ENCODE measurements around the gene ASPG.
A peak's percentile ranks its signal among the peaks of the same experiment; 100 is the strongest.

Gene ASPG

DNA sequence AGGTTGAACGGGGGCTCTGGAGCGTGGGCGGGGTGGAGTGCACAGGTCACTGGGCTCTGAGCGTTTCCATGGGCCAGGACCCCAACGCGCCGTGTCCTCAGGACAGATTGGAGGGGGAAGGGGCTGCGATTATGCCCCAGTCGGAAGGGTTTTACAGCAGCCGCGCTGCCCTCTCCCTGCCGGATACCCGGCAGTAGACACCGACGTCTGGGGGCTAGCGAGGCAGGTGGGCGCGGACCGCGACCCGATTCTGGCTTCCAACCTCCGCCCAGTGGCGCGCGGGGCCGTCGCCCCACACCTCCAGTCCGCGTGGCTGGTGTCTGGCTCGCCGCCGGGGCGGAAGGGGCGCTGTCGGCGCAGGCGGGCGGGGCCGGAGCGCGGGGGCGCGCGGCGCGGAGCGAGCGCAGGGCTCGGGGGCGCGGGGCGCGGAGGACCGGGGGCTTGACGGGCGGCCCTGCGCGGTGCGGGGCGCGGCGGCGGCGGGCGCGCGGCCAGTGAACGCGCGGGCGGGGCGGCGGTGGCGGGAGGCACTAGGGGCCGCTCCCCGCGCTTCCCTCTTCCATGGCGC, 50.5 kb downstream of the ASPG start:
- no peak for DNase-seq (ENCODE audit: low read depth in 2 of 2)

DNA sequence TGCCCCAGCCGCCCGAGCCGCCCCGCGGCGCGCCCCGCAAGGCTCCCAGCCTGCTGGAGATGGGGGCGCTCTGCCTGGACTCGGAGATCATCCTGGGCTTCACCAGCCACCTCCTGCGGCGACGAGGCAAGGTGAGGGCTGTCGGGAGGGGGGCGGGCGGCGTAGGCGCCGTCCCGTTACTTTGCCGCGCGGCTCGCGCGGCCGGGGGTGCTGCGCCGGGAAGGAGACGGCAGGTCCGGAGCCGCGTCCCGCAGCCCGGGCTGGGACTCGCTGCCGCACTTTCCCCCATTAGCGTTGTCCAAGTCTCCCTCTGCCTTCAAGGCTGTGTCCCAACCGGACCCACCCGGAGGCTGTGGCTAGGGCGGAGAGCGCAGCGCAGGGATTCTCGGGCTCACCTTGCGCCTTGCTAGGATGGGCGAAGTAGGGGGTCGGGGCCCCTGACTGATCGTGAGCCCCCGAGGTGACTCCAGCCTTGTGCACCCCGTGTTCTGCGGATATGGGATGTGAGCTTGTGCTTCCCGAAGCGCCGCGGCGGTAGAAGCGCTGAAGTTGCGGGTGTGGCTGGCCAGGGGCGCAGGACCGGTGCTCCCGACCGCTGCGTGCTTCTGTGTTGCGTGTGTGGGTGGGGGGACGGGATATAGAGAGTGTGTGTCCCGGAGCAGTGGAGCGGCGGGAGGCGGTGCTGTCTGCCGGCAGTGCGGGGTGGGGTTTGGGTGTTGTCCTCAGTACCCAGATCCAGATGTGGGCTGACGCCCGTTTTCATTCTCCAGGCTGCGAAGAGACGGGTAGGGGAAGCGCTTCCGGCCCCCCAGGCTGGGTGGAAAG, 51.2 kb downstream of the ASPG start:
- DNase-seq (ENCODE audit: low read depth in 2 of 2), result no peak

DNA sequence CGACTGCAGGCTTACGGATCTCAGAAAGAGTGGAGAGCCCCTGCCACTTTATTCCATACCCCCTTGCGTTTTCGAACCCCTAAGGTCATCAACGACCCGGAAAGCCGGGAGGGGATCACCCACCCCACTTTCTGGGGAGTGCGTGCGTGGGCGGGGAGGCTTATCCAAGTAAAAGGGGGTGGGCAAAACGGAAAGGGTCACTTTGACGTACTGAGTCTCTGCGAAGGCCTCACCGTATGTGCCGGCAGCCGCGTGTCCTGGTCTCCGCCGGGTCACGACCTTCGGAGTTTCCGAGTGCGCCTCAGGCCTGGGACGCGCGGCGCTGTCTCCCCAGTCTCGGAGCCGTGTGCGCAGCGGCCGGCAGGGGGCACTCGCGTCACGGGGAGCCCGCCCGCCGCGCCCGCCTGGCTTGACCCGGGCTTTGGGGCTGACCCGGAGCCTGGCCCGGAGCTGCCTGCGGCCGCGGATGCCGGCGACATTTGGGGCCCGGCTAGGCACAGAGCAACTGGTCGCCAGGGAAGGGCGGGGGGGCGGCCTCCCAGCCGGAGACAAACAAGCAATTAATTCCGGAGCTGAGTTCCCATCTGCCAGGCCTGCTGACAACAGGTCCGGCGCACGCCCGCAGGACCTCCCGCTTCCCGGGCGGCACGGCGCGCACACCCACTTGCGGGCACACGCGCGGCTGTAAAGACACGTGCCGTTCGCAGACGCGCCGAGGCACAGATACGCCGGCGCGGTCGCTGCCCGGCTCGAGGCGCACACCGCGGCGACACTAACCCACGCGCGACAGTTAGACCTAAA, 52.0 kb downstream of the ASPG start:
- peak in 1 of 2 donors; percentile 43 for DNase-seq (ENCODE audit: low read depth in 2 of 2)

DNA sequence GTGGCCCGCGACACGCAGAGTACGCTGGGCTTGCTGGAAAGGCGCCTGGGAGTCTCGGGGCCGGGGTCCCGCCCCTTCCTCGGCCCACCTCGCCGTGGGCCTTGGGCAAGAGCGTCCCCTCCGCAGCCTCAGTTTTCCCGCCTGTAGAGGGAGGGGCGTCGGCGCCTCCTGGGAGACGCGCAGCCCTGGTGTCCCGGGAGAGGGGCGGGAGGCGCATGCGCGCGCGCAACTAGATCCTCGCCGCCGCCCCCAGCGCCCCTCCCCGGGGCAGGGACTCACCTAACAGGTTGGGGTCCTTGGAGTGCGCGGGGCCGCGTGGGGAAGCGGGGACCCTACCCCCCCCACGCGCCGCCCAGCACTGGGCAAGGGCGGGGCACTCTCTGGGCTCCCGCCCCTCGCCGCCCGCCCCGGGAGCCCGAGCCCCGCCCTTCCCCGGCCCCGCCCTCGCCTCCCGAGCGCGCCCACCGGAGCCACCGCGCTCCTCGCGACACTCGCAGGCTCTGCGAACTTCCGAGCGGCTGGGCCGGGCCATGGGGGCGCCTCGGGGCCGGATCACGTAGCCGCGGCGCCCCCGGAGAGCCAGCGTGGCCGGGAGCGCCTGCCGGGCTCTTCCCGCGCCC, 52.7 kb downstream of the ASPG start, which contains the start of gene KIF26A:
Gene KIF26A, plus strand, starts transcription at position 490 of the 620 bp plus-strand sequence. CDS start 136 bp downstream, outside the sequence.
- no peak for DNase-seq (ENCODE audit: low read depth in 2 of 2)

DNA sequence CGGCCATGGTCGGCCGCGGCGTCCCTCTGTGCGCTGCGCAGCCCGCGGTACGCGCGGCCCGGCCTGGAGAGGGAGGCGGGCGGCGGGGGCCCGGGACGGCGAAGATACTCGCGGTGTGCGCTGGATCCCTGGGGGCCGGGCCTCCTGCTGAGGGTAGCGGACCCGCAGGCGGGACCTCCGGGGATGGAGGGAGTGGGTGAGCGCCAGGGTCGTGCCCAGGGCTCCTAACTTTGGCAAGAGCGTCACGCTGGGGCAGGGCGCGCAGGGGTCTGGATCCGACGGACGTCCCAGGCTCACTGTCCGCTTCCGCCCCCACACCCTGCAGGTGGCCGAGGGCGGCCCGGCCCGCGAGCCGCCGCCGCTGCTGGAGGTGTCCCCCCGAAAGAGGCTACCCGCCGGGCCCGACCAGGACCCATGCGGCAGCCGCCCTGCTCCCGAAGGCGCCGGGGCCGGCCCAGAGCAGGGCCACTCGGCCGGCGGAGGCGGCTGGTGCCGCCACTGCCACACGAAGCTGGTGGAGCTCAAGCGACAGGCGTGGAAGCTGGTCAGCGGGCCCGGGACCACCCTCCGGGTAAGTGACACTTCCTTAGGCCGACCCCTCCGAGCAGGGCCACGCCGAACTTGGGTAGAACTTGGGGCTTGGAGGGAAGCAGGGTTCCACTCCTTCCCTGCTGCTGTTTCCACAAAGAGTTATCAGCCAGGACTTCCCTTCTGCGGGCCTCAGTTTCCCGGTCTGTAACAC, 53.4 kb downstream of the ASPG start:
- no peak for DNase-seq (ENCODE audit: low read depth in 2 of 2)

DNA sequence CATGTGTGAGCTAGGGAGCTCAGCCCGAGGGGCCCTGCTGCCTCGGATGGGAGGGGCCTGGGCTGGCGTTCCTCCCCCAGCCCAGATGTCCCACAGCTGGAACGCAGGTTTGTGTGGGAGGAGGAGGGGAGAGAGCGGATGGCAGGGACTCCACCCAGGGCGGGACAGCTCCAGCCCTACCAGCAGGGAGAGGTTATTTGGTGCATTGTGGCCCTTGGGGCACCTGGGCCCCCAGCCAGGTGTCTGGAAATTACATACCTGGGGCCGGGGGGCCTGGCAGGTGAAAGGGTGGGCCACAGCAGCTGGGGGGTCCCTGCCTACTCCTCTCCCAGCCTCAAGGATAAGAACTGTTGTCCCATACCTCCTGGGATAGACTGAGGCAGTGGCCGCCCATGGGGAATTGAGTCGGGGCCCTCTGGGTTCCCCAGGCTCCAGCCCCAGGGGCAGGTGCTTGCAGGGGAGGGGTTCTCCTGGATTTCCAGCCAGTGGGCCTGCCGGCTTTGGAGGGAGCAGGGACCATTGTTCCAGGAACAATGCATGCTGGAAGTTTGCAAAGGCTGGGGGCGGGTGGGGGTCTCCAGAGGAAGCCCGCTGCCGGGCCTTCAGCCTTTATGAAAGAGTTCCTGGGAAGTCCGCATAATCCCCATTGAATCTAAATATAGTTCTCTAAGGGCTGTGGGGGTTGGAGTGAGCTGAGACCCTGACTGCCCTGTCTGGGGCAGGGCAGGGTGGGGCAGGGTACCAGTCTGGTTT, 54.1 kb downstream of the ASPG start:
- no peak for DNase-seq (ENCODE audit: low read depth in 2 of 2)

DNA sequence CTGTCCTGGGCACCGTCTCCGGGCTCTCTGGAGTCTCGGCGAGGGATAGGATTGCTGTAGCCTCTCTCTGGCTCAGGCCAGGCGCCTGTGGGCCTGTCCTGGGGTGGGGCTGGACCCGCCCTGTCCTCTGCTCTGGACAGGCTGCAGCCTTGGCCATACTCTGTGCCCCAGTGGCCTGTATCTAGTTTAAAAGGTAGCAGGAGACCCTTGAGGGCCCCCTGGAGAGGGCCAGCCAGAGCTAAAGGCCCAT, 54.6 kb downstream of the ASPG start:
- no peak for DNase-seq (ENCODE audit: low read depth in 2 of 2)

DNA sequence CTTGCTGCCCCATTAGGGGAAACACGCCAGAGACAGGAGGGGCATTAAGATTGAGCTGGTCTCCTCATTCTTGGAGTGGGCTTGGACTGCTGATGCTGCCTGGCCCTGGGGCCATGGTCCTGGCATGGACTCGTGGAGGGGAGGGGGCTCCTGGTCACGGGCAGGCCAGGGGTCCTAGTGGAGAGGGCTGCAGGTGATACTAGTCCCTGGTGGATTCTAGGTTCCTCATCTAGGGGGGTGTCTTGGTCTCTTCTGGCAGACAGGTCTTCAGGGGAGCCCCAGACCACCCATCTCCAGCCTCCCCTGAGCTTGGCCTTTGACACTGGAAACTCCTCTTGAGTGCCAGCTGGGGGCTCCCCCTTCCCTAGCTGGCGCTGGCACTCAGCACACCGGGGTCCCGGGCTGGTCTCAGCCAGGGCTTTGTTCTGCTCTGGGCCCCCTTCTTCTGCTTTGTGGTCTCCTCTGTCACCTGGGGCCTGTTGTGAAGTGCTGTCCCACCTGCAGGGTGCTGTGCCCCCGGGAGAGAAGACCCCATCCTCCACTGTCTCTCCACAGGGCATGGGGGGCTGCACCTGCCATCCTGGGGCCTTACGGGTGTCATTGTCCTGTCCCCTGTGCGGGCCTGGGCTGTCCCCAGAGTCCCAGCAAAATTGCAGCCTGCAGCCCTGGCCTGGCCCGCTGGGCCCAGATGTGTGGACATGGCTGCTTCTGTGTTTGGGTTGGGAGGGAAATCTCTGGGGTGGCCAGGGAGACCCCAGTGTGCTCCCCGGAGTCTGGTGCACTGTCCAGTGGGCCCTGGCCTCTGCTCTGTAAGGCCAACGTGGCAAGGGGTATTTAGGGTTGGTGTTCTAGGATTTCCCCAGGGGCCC, 55.2 kb downstream of the ASPG start:
- DNase-seq (ENCODE audit: low read depth in 2 of 2), result no peak

DNA sequence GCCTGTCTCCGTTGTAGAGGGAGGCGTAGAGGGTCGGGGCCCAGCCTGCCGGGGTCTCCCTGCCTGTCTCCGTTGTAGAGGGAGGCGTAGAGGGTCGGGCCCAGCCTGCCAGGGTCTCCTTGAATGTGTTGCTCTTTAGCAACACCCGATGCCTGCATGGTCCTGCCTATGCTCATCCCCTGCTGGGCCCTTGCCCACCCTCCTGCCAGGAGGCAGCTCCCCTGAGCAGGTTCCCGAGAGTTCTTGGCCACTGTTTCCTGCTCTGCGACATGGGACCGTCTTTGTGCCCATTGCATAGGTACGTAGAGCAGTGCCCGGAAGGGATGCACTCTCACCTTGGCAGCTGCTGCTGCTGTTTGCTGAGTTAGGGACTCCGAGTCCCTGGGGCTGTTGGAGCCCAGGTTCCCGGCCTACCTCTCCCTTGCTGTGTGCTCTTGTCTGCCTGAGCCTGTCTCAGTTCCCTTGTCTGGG, 56.2 kb downstream of the ASPG start:
- DNase-seq (ENCODE audit: low read depth in 2 of 2), result no peak

DNA sequence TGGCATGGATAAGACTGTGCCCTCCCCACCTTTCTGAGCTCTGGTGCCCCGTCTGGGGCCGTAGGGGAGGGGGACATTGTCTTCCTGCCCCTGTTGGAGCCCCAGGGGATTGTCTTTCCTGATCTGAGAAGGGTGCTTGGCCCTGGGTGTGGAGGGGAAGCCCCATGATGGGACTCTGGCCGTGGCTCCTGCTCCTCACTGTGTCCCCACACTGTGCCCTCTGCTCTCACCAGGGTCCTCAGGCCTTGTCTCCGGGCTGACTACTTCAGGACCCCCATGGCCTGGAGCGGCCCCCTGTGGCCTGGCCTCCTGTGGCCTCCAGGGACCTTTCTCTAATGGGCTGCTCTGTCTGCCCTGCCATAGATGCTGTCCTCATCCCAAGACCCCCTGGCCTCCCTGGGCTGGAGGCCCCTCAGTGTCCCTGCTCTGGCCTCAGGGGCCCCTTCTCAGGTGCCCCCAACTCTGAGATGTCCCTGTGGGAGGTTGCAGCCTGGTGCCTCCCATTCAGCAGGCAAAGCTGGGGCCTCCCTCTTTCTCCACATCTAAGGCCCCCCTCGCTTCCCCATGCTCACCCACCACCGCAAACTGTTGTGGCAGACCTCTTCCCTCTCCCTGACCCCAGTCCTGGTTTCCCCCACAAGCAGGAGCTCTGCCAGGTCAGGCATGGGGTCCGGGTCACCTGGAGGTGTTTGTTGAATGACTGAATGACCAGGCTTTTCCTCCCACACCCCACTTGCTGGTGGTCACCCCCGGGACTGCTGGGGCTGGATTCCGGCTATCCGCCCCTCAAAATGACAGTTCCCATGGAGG, 56.8 kb downstream of the ASPG start:
- DNase-seq (ENCODE audit: low read depth in 2 of 2), result no peak

DNA sequence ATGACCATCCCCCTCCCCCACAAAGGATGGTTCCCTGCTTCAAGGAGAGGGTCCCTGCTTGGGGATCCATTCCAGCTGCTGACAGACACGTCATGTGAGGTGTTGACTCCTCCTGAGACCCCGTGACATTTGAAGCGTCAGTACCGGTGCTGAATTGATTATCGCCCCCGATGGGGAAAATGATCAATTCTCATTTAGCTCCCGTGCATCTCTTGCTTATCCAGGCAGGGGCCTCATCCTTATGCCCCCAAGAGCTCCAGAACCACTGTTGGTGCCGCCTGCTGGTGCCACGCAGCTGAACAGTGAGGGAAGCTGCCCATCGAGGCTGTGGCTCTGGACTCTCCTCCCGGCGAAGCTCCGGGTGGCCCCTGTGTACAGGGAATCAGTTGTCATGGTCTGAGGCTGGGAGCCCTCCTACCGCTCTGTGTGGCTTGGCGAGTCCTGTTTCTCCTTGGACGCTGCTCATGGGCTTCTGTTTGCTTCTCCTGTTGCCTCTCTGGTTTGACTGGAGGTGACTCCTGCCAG, 57.5 kb downstream of the ASPG start:
- no peak for DNase-seq (ENCODE audit: low read depth in 2 of 2)

DNA sequence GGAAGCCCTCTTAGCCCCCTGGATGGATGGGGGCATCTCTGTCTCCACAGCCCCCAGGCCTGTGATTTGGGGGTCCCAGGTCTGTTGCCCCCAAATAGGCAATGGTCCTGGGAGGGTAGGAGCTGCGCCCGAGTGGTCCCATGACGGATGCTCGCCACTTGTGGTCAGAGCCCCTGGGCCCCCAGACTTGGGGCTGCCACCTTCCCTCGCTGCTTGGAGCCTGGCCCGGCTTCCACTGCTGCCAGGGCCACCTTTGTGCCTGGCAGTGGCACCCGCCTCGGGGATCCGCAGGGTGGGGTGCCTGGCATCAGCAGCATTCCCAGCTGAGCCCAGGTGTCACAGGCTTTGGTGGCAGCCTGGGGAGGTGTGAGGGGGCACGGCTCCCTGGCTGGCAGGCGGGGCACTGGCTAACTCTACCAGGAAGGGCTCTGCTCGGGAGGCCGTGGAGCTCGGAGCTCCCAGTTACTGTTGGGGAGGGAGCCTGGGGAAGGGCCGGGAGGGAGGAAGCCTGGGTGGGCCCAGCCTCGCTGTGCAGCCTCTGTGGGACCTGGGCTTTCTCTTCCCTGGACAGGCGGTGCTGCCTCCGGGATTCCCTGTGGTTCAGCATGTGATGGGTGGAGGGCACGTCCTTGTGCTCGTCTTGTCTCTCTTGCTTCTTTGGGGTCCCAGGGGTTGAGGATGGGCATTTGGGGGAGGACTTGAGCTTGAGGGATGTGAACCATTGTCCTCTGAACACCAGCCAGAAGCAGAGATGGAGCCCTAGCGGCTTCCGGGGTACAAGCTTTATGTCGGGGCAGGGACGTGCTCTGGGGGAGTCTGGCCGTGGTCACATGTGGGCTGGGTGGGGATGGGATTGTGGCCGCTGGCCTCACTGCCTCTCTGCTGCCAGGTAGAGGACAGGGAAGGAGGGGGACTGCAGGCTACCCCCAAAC, 58.3 kb downstream of the ASPG start:
- no peak for DNase-seq (ENCODE audit: low read depth in 2 of 2)

DNA sequence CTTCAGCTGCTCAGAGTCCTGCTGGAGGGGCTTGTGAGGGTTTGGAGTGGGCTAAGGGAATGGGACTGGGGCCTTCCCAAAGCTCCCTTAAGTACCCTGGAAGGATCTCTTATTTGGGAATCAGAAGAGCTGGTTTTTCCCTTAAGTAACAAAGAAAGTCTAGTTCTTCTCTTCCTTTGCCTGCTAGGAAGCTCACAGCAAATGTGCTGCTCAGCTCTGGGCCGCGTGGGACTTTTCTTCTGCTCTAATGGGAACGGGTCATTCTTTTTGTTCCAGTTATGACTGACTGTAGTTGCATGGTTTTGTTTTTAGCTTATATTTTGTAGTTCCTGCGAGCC, 58.9 kb downstream of the ASPG start:
- DNase-seq (ENCODE audit: low read depth in 2 of 2), result no peak

DNA sequence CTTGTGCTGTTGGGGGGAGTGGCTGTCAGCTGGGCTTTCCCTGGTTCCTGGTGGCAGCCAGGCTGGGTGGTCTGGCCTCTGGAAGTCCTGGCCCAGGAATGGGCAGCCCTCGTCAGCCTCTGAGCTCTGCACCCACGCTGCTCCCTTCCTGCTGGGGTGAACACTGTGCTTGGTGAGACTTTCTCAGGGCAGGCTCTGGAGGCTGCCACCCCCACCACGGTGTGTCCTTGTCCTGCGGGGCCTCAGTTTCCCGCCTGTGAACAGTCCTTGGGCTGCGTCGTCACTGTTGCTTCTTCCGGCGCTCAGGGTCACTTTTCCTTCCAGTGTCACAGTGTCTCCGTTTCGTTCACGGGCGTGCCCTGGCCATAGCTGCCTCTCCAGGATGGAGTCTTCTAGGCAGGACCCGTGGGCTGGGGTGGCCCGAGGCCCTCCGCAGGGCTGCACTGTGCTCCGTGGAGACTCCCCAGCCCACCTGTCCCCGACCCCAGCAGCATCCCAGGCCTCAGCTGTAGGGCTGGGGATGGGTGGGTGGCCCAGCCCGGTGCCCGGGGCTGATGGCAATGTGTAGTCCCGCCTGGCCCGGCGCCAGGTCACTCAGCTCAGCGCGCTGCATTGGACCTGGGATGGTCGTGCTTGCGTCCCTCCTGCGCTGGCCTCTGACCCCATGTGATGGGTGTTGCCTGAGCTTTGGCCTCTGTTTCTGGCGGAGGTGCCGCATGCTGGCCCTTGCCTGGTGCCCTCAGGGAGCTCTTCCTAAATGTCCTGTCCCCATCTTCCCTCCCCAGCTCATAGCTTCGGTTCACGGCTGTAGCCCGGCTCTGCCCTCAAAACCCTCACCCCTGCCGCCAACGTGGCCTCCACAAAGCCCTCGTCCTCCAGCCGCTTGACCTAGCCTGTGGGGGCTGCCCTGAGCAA, 59.7 kb downstream of the ASPG start:
- DNase-seq (ENCODE audit: low read depth in 2 of 2), result no peak

DNA sequence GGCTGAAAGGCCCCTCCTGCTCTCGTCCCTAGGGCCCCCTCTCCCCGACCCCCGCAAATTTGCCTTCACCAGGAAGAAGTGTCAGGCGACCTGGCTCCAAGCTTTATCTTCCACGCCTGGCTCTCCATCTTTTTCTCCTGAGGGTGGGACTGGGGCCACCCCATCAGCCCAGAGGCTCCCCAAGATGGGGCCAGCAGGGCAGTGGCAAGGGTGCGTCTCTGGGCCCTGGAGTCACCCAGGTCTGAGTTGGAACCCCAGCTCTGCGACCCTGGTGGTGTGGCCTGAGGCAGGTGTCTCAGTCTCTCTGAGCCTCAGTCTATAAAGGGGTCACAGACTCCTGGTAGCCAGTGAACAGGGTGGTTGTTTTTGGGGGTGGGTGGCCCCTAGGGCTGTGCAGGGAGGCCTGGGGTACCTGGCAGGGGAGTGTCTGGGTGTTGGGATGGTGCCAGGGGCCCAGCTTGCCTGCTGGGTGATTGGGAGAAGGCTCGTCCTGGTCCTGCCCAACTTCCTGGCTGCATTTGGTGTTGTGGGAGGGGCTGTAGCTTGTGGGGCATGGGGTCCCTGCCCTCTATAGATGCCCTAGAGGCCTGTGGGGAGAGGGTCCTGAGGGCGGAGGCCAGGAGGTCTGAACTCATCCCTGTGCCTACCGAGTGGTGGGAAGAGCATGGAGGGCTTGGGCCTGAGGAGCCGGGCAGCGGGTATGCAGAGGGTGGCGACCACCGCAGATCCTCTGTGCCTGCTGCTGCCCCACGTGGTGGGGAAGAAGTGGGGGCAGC, 60.5 kb downstream of the ASPG start:
- no peak for DNase-seq (ENCODE audit: low read depth in 2 of 2)

Data from stimulated activated CD4-positive, alpha-beta T cell treated with anti-CD3 and anti-CD28 coated beads, Interleukin-1b, Interleukin-23, amount 100 ng/mL, for 1 hour (primary cell).